MV-4-11 (cell line): ENCODE results near the gene LYPD8.

Source experiments
- DNase-seq: peaks from one replicate; lab custom pipeline; 2025; lab: John Stamatoyannopoulos, UW

LYPD8 gene

GRCh38 chr1:248757784-248758195 lies 2.2 kb upstream of the LYPD8 start:
- no peak for DNase-seq

GRCh38 chr1:248756636-248757035 lies 1.1 kb upstream of the LYPD8 start:
- DNase-seq = no peak

GRCh38 chr1:248756151-248756550 lies 592 bp upstream of the LYPD8 start:
- DNase-seq = no peak

GRCh38 chr1:248753708-248754280 lies 1.8 kb downstream of the LYPD8 start:
- no peak for DNase-seq

- no peak for DNase-seq
Observed at GRCh38 chr1:248753029-248753594, 2.4 kb downstream of the LYPD8 start.

GRCh38 chr1:248752161-248753028 lies 3.2 kb downstream of the LYPD8 start:
- no peak for DNase-seq

- no peak for DNase-seq
Observed at GRCh38 chr1:248751635-248752034, 3.9 kb downstream of the LYPD8 start.

- DNase-seq = no peak
Observed at GRCh38 chr1:248751142-248751541, 4.4 kb downstream of the LYPD8 start.

- no peak for DNase-seq
Observed at GRCh38 chr1:248750496-248750895, 5.1 kb downstream of the LYPD8 start.

- no peak for DNase-seq
Observed at GRCh38 chr1:248748211-248748610, 7.3 kb downstream of the LYPD8 start.

GRCh38 chr1:248740876-248741275 lies 14.7 kb downstream of the LYPD8 start:
- DNase-seq = no peak

- DNase-seq = peak; percentile 49
Observed at GRCh38 chr1:248739572-248740205, 15.9 kb downstream of the LYPD8 start.

GRCh38 chr1:248737457-248737856 lies 18.1 kb downstream of the LYPD8 start:
- DNase-seq = no peak

GRCh38 chr1:248736977-248737376 lies 18.6 kb downstream of the LYPD8 start:
- peak; percentile 10 for DNase-seq

- DNase-seq = no peak
Observed at GRCh38 chr1:248733566-248733965, 22.0 kb downstream of the LYPD8 start.

- no peak for DNase-seq
Observed at GRCh38 chr1:248730507-248731335, 24.8 kb downstream of the LYPD8 start.

GRCh38 chr1:248714248-248714647 lies 41.3 kb downstream of the LYPD8 start:
- DNase-seq = no peak

GRCh38 chr1:248710305-248710900 lies 45.2 kb downstream of the LYPD8 start:
- DNase-seq = peak; percentile 92

GRCh38 chr1:248704606-248705005 lies 51.0 kb downstream of the LYPD8 start:
- no peak for DNase-seq

GRCh38 chr1:248703674-248704073 lies 51.9 kb downstream of the LYPD8 start:
- DNase-seq = no peak

- DNase-seq = no peak
Observed at GRCh38 chr1:248702714-248703113, 52.8 kb downstream of the LYPD8 start, which contains the start of gene OR14I1. Gene OR14I1, minus strand, starts transcription at chr1:248702766.
